Transverse colon (tissue), 4 donors: ENCODE measurements around the gene RBSN. TPM values are rescaled to one million over a fixed set of nuclear protein-coding genes. Genes with fewer than 3 reads are reported as not detected.

Experiments
- DNase-seq: peaks from one replicate; pipeline ENCODE4 v3.0.0-alpha.2; 2019
- H3K27ac ChIP-seq, 4 donors: fragments of 200-600 bp; sonication (generic); 2 replicates each; pipeline ENCODE4 v1.5.1; 2016 to 2018; ENCODE audit warnings: inconsistent platforms in 4 of 4
- H3K27me3 ChIP-seq: fragments of 200-600 bp; sonication (generic); 2 replicates; pipeline ENCODE4 v1.5.1; 2017; ENCODE audit warnings: inconsistent platforms
- H3K36me3 ChIP-seq, 4 donors: fragments of 200-600 bp; sonication (generic); 2 replicates each; pipeline ENCODE4 v1.5.1; 2017 to 2019; ENCODE audit warnings: inconsistent platforms in 4 of 4
- H3K4me1 ChIP-seq, 4 donors: fragments of 200-600 bp; sonication (generic); 2 replicates each; pipeline ENCODE4 v1.5.1; 2017 to 2020; ENCODE audit warnings: inconsistent platforms in 4 of 4
- H3K4me3 ChIP-seq, 4 donors: fragments of 200-600 bp; sonication (generic); 1 replicate in 1 of 4; 2 replicates in 3 of 4; pipeline versions ENCODE4 v1.5.1 to v1.6.1; 2017 to 2019; ENCODE audit warnings: inconsistent platforms in 4 of 4
- H3K9me3 ChIP-seq, 2 donors: fragments of 200-600 bp; sonication (generic); 2 replicates each; pipeline ENCODE4 v1.5.1; 2017 to 2019; ENCODE audit warnings: inconsistent platforms in 2 of 2
- EP300 ChIP-seq: sonication (generic); formaldehyde crosslinking; IDR thresholded peaks from one replicate; pipeline ENCODE4 v1.6.1; 2017; ENCODE audit warnings: antibody characterized with exemption, low read depth
- POLR2A ChIP-seq: fragments of 450-650 bp; IDR thresholded peaks from one replicate; pipeline ENCODE4 v1.6.1; 2016; ENCODE audit warnings: antibody characterized with exemption, mild to moderate bottlenecking, moderate library complexity
- POLR2AphosphoS5 ChIP-seq, 3 donors: sonication (generic); formaldehyde crosslinking; IDR thresholded peaks; one replicate each; pipeline ENCODE4 v1.6.1; 2016; ENCODE audit warnings: antibody characterized with exemption in 3 of 3
- WGBS, 2 donors: methylation state at CpG; one replicate each; pipeline ENCODE4 v1.1.5; 2018; ENCODE audit warnings: low coverage in 1 of 2; 5-methylcytosine and 5-hydroxymethylcytosine counted together
- in situ Hi-C, 4 donors: fragments of 200-750 bp; cut with MboI; loops; one replicate each; pipeline versions ENCODE4 v1.15.0 to v1.15.1; 2017; ENCODE audit warnings: low sequenced_read_pairs in 3 of 4, low pct_ligation_motif_present in 1 of 4, low pct_unique_long_range_greater_than_20kb in 1 of 4
- intact Hi-C: fragments of 100-400 bp; cut with DNase I; formaldehyde crosslinking; loops from one replicate; pipeline ENCODE4 v1.15.1; 2023; ENCODE audit warnings: low total_unique reads
- total RNA-seq, 4 donors: library from RNA; depleted of rRNA; stranded (reverse); fragments of >200 nt; gene quantifications; one replicate each; pipeline ENCODE4 v1.1.0, GENCODE V29; 2016
- TF ChIP-seq, protein P1 (sequence below), 5 experiments: fragments of 200-600 bp in 3 of 5; fragments of 450-650 bp in 2 of 5; sonication (generic) in 3 of 5; IDR thresholded peaks; 1 replicate in 2 of 5; 2 replicates in 3 of 5; pipeline ENCODE4 v1.5.1; 2016 to 2017; ENCODE audit warnings: antibody characterized with exemption in 5 of 5, inconsistent platforms in 3 of 5, mild to moderate bottlenecking in 2 of 5, moderate library complexity in 1 of 5

Gene RBSN
- total RNA-seq, 4 donors from 2014 or later: 18.0 to 37.6 (median 24.0) TPM

DNA sequence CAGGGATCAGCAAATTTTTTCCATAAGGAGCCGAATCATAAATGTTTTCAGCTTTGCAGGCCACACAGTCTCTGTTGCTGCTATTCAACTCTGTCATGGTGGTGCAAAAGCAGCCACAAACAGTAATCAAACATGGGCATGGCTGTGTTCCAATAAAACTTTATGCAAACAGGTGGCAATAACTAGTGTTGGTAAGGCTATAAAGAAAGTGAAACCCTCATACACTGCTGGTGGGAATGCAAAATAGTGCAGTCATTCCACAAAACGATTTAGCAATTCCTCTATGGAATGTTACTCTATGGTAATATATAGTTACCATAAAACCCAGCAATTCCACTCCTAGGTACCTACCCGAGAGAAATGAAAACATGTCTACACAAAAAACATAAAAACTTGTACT lies 19.9 kb downstream of the RBSN start:
- no peak overlapping the region for H3K4me3 ChIP-seq
- no peak for DNase-seq
- TF ChIP-seq POLR2A: no peak
- TF ChIP-seq EP300: no peak
- no peak for TF ChIP-seq POLR2AphosphoS5 (IDR thresholded peaks at IDR 0.05)
- TF ChIP-seq, protein P1, sequence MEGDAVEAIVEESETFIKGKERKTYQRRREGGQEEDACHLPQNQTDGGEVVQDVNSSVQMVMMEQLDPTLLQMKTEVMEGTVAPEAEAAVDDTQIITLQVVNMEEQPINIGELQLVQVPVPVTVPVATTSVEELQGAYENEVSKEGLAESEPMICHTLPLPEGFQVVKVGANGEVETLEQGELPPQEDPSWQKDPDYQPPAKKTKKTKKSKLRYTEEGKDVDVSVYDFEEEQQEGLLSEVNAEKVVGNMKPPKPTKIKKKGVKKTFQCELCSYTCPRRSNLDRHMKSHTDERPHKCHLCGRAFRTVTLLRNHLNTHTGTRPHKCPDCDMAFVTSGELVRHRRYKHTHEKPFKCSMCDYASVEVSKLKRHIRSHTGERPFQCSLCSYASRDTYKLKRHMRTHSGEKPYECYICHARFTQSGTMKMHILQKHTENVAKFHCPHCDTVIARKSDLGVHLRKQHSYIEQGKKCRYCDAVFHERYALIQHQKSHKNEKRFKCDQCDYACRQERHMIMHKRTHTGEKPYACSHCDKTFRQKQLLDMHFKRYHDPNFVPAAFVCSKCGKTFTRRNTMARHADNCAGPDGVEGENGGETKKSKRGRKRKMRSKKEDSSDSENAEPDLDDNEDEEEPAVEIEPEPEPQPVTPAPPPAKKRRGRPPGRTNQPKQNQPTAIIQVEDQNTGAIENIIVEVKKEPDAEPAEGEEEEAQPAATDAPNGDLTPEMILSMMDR (IDR thresholded peaks at IDR 0.05): no peak
- intact Hi-C loops (no loop called here), in situ Hi-C loops (no loop called here)
- WGBS, 2 donors: 62 to 66% methylated on average over 3 of the region's 3 CpGs
- H3K4me1 ChIP-seq: no peaks in the 10 kb centered on the region
- no peaks in the 10 kb centered on the region for H3K9me3 ChIP-seq
- peaks cover 0 to 81% (median 34%) of the 10 kb centered on the region in 4 donors for H3K36me3 ChIP-seq
- no peak overlapping the region for H3K27ac ChIP-seq
- no peaks in the 10 kb centered on the region for H3K27me3 ChIP-seq

DNA sequence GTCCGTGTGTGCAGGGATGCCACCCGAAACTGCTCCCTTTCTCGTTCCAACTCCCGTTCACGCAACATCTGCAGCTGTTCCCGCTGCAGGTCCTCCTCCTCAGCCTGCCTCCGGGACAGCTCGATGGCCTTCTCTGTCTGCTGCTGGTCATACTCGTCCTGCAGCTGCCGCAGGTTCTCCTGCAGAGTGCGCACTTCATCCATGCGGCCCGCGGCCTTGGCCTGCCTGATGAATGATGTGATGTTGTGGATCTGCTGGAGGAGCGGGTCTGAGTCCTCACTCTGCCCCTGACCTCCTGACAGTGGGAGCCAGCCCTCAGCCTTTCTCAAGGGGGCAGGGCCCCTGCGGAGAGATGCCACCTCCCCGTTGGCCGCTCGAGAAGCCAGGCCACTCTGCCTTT lies 24.4 kb downstream of the RBSN start:
- 97% methylated on average over 19 of the region's 19 CpGs; no CpG with 5 or more reads in 1 of the 2 donors for WGBS, 2 donors
- no peaks in the 10 kb centered on the region for H3K4me1 ChIP-seq
- in situ Hi-C loops (loop anchor here in 2 of 4 donors (25.0 kb wide), 1 partner anchor 412 kb away; the partner anchor contains the start of gene CCDC174 (in 2 of the 2)), intact Hi-C loops (no loop called here)
- no peak overlapping the region for H3K27ac ChIP-seq
- TF ChIP-seq POLR2A: no peak
- TF ChIP-seq, protein P1 (IDR thresholded peaks at IDR 0.05): no peak
- no peak for TF ChIP-seq POLR2AphosphoS5 (IDR thresholded peaks at IDR 0.05)
- TF ChIP-seq EP300: no peak
- peaks cover 0 to 63% (median 30%) of the 10 kb centered on the region in 4 donors for H3K36me3 ChIP-seq
- no peak for DNase-seq
- H3K27me3 ChIP-seq: no peaks in the 10 kb centered on the region
- H3K4me3 ChIP-seq: no peak overlapping the region
- H3K9me3 ChIP-seq: no peaks in the 10 kb centered on the region

DNA sequence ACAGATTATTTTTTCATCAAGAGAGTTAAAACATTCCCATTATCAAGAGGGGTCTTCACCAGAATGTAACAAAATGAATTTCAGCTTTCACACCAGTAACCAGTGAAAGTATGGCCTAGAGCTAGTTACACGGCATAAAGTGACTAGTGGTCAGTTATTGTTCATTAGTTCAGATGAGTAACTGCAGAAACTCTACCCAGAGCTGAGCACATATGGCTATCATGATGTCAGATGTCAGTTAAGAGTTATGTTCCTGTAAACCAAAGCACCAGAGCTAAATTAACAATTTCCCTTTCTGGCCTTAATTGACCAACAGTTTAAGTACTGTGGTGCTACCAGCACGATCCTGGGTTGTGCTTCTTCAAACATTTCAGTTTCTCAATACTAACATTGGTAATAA lies 27.2 kb downstream of the RBSN start:
- H3K27ac ChIP-seq: no peak overlapping the region
- in situ Hi-C loops: loop anchor here in 2 of 4 donors (25.0 kb wide), 1 partner anchor 409 kb away; the partner anchor contains the start of gene CCDC174 (in 2 of the 2)

DNA sequence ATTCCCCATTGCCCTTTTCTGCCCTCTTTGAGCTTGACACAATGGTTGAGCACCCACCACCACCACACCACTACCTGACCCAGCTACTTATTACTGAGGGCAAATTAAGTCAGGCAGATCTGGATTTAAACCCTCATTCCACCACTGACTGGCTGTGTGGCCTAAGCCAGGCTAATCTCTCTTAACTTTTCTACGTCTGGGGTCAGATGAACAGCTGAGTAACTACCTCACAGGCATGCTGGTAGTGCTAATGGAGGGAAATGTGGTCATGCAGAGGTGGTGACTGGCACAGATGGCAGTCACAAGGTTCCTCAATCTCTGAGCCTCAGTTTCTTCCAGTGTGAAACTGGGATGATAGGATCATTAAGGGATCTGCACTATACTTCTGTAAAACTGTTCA lies 29.5 kb downstream of the RBSN start:
- Histone ChIP-seq H3K27me3 (no peaks in the 10 kb centered on the region), H3K4me3 (no peak overlapping the region), H3K9me3 (no peaks in the 10 kb centered on the region), H3K4me1 (peaks cover 0 to 4% (median 0%) of the 10 kb centered on the region in 4 donors), H3K36me3 (peaks cover 0 to 22% (median 9%) of the 10 kb centered on the region in 4 donors), H3K27ac (no peak overlapping the region)
- intact Hi-C loops: loop anchor here (10.0 kb wide), 1 partner anchor 125 kb away; the partner anchor contains the start of gene NR2C2
- no peak for TF ChIP-seq POLR2AphosphoS5 (IDR thresholded peaks at IDR 0.05)
- TF ChIP-seq POLR2A: no peak
- TF ChIP-seq, protein P1 (IDR thresholded peaks at IDR 0.05): no peak
- no peak for TF ChIP-seq EP300
- in situ Hi-C loops: loop anchor here in 2 of 4 donors (25.0 kb wide), 1 partner anchor 407 kb away; the partner anchor contains the start of gene CCDC174 (in 2 of the 2)
- WGBS, 2 donors: 60 to 95% methylated on average over 1 of the region's 1 CpG
- no peak for DNase-seq

More for the DNA sequence above, 27.2 kb downstream of the RBSN start:
- Histone ChIP-seq H3K27me3 (no peaks in the 10 kb centered on the region), H3K9me3 (no peaks in the 10 kb centered on the region), H3K36me3 (peaks cover 0 to 42% (median 21%) of the 10 kb centered on the region in 4 donors), H3K4me1 (no peaks in the 10 kb centered on the region), H3K4me3 (no peak overlapping the region)
- no peak for DNase-seq
- TF ChIP-seq POLR2A (no peak), EP300 (no peak), POLR2AphosphoS5 (IDR thresholded peaks at IDR 0.05) (no peak)
- TF ChIP-seq, protein P1 (IDR thresholded peaks at IDR 0.05): no peak
- intact Hi-C loops: no loop called here
- WGBS, 2 donors: 66 to 83% methylated on average over 2 of the region's 2 CpGs
